HG03342 (cell line): Measurements from ENCODE around the gene GPS1.

Source experiments
- ATAC-seq: cut with Tn5 transposase; IDR thresholded peaks from one replicate; pipeline ENCODE4 v1.9.1; 2021; ENCODE audit warnings: mild to moderate bottlenecking, moderate library complexity; ENCODE audit not compliant: unreplicated experiment

The GPS1 gene

GRCh38 chr17:82051776-82052637 is at the start of gene GPS1, which contains the start of gene RFNG:
Gene GPS1 (plus strand): TSS chr17:82051898. CDS start chr17:82051932, 34 bp downstream.
Gene RFNG (minus strand): TSS chr17:82051811. CDS start chr17:82051766, 45 bp downstream.
- no peak for ATAC-seq

GRCh38 chr17:82003411-82004381 is 48.0 kb upstream of the GPS1 start:
- no peak for ATAC-seq

DNA sequence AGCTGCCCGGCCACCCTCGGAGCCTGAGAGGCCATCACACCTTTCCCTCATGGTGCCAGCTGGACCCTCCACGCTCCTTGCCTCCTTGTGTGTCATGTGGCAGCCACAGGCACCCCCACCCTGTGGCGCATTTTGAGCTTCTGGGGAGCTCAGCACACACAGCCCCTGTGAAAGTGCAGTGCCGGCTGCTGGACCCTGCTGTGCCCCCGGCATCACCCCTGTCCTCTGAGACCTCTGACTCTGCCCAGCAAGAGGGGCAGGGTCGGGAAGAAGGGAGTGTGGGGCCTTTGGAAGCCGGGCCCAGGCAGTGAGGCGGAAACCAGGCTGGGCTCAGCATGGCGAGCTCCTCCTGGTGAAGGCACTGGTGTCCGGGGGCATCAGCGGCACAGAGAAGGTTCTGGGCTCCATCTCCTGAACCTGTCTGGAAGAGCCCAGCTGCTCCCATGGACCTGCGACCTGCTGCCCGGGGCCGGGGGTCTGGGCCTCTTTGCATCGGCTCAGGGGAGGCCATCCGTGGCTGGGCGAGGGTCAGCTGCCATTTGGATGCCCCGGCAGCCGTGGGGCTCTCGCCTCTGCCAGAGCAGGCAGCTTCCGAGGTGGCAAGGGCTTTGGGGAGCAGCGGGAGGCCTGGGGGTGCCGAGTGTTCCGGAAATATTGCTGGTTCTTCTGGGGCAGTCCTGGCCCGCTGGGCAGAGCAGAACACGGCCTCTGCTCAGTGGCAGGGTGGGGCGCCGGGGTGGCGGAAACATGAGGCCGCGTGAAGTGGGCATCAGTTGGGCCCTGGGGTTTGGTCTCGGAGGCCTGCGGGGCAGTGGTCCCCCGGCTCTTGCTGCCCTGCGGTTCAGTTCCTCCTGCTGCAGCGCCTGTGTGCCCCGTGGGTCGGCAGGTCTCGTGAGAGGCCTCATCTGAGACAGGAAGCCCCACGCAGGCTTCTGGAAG is 46.9 kb upstream of the GPS1 start:
- ATAC-seq, result no peak

GRCh38 chr17:82005701-82006348 is 45.9 kb upstream of the GPS1 start:
- no peak for ATAC-seq

DNA sequence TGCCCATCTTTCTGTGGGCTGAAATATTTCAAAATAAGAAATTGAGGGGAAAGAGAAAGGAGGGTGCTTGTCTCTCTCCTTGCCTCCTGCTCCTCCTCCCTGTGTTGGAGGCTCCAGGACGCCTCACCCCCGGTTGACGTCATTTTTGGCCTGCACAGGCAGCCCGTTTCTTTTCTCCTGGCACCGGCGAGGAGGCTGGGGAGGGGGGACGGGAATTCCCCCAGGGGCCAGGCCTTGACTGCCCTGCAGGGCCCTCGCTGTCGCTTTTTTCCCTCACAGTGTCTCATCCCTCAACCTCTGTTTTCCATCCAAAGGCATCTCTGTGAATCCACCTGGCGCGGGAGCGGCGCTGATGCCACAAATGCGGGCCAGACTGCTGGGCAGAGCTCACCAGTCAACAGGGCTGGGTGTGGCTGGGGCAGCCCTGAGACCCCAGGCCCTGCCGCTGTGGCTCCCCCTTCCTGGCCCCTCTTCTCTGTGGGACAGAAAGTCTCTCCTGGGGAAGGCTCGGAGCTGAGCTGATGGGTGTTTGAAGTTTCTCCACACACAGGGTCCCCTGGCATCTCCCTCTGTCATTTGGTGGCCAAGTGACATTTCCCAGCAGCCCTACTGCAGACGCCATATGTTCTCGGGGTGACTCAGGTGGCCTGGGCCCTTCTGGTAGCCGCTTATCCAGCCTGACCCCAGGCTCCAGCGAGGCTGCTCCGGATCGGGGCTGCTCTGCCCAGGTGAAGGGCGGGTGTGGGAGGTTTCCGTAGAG is 45.0 kb upstream of the GPS1 start:
- ATAC-seq, result no peak

DNA sequence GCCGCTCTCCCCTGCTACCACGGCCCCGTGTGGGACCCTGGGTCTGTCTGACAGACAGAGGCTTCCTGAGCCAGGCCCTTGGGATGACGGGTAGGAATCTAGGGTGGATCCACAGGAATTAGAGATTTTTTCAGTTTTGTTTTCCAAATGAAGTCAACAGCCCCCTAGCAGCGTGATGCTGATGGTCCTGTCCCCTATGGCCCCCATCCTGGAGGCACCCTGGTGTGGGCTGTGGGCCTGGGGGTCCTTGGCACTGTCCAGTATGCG is 44.5 kb upstream of the GPS1 start:
- no peak for ATAC-seq

GRCh38 chr17:82007495-82008257 is 44.0 kb upstream of the GPS1 start:
- ATAC-seq, result no peak

DNA sequence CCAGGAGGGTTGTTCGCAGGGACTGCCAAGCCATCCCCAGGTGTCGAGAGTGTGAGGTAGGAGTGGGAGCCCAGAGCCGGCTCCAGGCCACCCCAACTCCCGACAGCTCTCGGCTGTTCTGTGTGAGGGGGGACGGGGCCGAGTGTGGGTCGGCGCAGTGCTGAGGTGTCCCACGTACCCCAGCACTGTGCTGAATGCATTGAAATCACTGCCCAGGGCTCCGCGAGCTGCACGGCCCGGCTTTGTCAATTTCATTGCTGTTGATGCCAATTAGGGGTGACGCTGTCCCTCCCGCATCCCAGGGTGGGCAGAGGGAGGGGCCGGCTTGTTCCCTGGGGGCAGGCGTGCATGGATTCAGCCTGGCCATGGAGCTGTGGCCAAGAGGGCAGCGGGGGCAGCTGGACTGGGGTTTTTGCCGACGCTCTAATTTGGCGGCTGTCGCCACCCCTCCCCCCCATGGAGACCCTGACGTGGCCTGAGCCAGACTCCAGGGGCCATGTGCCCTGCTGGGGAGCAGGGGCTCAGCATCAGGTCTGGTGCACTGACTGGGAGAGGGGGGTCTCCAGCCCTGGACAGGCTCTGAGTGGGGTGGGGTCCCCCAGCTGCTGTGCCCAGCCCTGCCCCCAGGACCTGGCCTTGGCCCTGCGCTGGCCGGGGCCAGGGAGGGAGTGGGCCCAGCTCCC is 43.3 kb upstream of the GPS1 start:
- ATAC-seq, result no peak

DNA sequence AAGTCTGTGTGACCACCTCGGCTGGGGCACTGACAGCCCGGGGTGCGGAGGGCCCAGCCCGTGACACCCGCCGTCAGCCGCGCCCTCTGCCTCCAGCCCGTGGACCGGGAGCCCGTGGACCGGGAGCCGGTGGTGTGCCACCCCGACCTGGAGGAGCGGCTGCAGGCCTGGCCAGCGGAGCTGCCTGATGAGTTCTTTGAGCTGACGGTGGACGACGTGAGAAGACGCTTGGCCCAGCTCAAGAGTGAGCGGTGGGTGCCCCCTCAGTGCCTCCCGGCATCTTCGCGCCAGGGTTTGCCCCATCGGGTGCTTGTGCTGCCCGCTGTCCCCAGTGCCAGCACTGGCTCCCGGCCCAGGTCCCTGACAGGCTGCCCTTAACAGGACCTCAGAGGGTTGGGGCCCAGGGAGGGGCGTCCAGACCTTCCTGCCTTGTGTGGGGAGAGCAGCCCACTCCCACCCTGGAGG is 42.7 kb upstream of the GPS1 start:
- ATAC-seq, result no peak

GRCh38 chr17:82009413-82009812 is 42.3 kb upstream of the GPS1 start:
- ATAC-seq, result no peak

GRCh38 chr17:82010575-82011525 is 40.8 kb upstream of the GPS1 start:
- no peak for ATAC-seq

GRCh38 chr17:82011617-82012187 is 40.0 kb upstream of the GPS1 start:
- ATAC-seq, result no peak

DNA sequence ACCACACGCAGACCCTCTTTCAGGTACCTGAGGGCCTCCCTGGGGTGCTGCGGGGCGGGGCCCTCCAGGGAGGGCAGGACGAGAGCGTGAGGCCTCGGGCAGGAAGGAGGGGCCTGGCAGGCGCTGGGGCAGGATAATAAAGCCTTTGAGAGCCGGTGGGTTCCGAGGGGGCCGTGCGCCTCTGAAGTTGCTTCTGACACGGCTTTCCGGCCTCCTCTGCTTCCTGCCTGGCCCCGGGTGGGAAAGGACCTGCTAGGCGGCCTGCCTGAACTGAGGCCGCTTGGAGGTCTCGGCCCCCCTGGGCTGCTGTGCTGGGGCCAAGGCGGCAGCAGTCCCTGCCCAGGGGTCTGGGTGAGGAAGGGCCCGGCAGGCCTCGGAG is 39.4 kb upstream of the GPS1 start:
- no peak for ATAC-seq

DNA sequence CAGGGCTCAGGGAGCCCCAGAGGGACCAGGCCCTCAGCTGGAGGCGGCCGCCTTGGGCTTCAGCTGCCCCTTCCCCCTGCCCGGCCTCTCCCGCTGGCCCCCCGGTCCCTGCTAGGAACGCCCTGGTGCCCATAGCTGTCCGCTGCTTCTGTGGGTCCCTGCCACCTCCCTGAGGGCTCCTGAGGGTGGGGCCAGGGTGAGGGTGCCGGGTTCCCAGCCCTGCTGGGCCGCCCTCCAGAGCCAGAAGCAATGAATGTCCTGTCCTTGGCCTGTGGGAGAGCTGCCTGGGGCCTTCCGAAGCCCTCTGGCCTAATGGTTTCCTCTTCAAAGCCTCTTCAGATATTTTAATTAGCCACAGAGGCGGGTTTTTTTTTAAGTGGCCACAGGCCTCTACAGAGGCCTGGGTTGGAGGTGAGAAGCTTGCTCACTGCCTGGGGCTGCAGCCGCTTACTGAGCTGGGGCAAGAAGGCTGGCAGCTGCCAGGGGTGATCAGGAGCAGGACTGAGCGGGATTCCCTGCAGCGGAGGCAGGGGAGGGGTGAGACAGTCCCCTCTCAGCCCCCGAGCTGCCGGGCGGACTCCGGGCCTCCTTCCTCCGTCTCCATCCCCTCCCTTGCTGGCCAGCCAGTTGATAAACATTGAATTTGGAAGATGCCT is 38.9 kb upstream of the GPS1 start:
- ATAC-seq, result no peak

DNA sequence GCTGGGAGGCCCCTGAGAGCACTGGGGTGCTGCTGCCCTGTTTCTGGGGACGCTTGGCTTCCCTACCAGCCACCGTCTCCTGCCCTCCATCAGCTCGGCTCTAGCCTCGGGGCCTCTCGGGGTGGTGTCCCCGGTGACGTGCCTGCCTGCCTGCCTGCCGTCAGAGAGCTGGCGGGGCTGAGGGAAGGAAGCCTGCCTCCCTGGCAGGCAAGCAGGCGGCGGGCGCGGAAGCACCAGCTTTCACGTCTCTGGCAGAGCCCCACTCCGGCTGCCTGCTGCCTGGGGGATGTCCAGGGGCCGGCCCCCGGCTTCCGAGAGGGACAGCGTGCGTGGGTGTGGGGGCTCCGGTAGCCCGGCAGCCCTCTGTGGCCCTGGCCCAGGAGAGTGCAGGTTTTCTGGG is 38.4 kb upstream of the GPS1 start:
- ATAC-seq, result no peak

GRCh38 chr17:82013772-82014321 is 37.9 kb upstream of the GPS1 start:
- ATAC-seq, result no peak
